ENCODE results near the gene LMNTD2. TPM values are rescaled to one million over a fixed set of nuclear protein-coding genes. Genes with fewer than 3 reads are reported as not detected.

The LMNTD2 gene
- total RNA-seq, 1 experiment from 2014 or later = 1.4 TPM

DNA sequence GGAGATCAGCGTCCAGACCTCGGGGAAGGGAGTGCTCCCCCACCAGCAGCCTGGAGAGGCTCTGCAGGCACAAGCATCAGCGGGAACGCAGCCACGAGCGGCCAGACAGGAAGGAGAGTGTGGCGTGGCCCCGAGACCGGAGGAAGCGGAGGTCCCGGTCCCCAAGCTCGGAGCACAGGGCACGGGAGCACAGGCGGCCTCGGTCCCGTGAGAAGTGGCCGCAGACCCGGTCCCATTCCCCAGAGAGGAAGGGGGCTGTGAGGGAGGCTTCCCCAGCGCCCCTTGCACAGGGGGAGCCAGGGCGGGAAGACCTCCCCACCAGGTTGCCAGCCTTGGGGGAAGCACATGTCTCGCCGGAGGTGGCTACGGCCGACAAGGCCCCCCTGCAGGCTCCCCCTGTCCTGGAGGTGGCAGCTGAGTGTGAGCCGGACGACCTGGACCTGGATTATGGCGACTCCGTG lies 48.3 kb upstream of the LMNTD2 start:
- H3K36me3 ChIP-seq (ENCODE audit: low read depth, low read length) = peaks cover 49% of the 10 kb centered on the region
- ChIA-PET CTCF (no interaction called here), POLR2A (ENCODE audit: unreplicated experiment) (no interaction called here)
- intact Hi-C loops (cut with micrococcal nuclease) = no loop called here
- no peak overlapping the region for H3K27ac ChIP-seq (ENCODE audit: low read length)
- no TSS peak for BruUV-seq (replicated peaks)
- DNase-seq (no peak), ATAC-seq (no peak)
- H4K20me1 ChIP-seq (ENCODE audit: low read length) = peaks cover 15% of the 10 kb centered on the region
- no peaks in the 10 kb centered on the region for H3K9me2 ChIP-seq (replicated peaks; ENCODE audit: low read length)
- no peak overlapping the region for H3K9ac ChIP-seq (ENCODE audit: low read length)
- H3K4me3 ChIP-seq (ENCODE audit: low read length) = no peak overlapping the region
- peaks cover 8% of the 10 kb centered on the region for H3K4me1 ChIP-seq (ENCODE audit: insufficient read depth, low read length)
- TF ChIP-seq, protein P1, sequence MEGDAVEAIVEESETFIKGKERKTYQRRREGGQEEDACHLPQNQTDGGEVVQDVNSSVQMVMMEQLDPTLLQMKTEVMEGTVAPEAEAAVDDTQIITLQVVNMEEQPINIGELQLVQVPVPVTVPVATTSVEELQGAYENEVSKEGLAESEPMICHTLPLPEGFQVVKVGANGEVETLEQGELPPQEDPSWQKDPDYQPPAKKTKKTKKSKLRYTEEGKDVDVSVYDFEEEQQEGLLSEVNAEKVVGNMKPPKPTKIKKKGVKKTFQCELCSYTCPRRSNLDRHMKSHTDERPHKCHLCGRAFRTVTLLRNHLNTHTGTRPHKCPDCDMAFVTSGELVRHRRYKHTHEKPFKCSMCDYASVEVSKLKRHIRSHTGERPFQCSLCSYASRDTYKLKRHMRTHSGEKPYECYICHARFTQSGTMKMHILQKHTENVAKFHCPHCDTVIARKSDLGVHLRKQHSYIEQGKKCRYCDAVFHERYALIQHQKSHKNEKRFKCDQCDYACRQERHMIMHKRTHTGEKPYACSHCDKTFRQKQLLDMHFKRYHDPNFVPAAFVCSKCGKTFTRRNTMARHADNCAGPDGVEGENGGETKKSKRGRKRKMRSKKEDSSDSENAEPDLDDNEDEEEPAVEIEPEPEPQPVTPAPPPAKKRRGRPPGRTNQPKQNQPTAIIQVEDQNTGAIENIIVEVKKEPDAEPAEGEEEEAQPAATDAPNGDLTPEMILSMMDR (conservative IDR thresholded peaks at IDR 0.05; ENCODE audit: low read depth, low read length) = no peak
- no peak for TF ChIP-seq EZH2 (IDR thresholded peaks at IDR 0.05; ENCODE audit: low read length, unreplicated experiment)
- no peak for TF ChIP-seq EZH2phosphoT487 (IDR thresholded peaks at IDR 0.05; ENCODE audit: borderline replicate concordance, low read length)
- no peaks in the 10 kb centered on the region for H3K9me3 ChIP-seq (ENCODE audit: low read length)
- H2AFZ ChIP-seq (ENCODE audit: low read length) = no peak overlapping the region
- H3K27me3 ChIP-seq (ENCODE audit: low read length) = no peaks in the 10 kb centered on the region
- H3F3A ChIP-seq (ENCODE audit: low read length, unreplicated experiment) = peaks cover 7% of the 10 kb centered on the region
- no peaks in the 10 kb centered on the region for H3K79me2 ChIP-seq (ENCODE audit: low read length)
- H3K4me2 ChIP-seq (ENCODE audit: low read length) = no peak overlapping the region

DNA sequence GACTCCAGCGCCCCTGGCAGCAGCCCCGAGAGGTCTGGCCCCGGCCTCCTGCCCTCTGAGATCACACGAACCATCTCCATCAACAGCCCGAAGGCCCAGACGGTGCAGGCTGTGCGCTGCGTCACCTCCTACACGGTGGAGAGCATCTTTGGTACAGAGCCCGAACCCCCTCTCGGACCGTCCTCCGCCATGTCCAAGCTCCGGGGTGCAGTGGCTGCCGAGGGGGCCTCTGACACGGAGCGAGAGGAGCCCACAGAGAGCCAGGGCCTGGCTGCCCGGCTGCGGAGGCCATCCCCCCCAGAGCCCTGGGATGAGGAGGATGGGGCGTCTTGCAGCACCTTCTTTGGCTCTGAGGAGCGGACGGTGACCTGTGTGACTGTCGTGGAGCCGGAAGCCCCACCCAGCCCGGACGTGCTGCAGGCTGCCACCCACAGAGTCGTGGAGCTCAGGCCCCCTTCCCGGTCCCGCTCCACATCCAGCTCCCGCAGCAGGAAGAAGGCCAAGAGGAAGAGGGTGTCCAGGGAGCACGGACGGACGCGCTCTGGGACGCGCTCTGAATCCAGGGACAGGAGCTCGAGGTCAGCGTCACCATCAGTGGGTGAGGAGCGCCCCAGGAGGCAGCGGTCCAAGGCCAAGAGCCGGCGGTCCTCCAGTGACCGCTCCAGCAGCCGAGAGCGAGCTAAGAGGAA lies 47.6 kb upstream of the LMNTD2 start:
- no peak overlapping the region for H3K4me2 ChIP-seq (ENCODE audit: low read length)
- H3K79me2 ChIP-seq (ENCODE audit: low read length) = no peaks in the 10 kb centered on the region
- H3K27me3 ChIP-seq (ENCODE audit: low read length) = no peaks in the 10 kb centered on the region
- intact Hi-C loops (cut with micrococcal nuclease) = no loop called here
- no peak overlapping the region for H3K27ac ChIP-seq (ENCODE audit: low read length)
- POLR2A ChIA-PET (ENCODE audit: unreplicated experiment) = no interaction called here
- CTCF ChIA-PET = no interaction called here
- no peak overlapping the region for H3K9ac ChIP-seq (ENCODE audit: low read length)
- 0 out of 2 replicates have a peak, but pooled peaks cover 3% of the 10 kb centered on the region for H3K4me1 ChIP-seq (ENCODE audit: insufficient read depth, low read length)
- ATAC-seq = no peak
- BruUV-seq (replicated peaks) = no TSS peak
- peaks cover 7% of the 10 kb centered on the region for H3F3A ChIP-seq (ENCODE audit: low read length, unreplicated experiment)
- no peak overlapping the region for H2AFZ ChIP-seq (ENCODE audit: low read length)
- no peak for DNase-seq
- H3K36me3 ChIP-seq (ENCODE audit: low read depth, low read length) = peaks cover 46% of the 10 kb centered on the region
- H3K4me3 ChIP-seq (ENCODE audit: low read length) = no peak overlapping the region
- H3K9me2 ChIP-seq (replicated peaks; ENCODE audit: low read length) = no peaks in the 10 kb centered on the region
- H3K9me3 ChIP-seq (ENCODE audit: low read length) = no peaks in the 10 kb centered on the region
- TF ChIP-seq EZH2phosphoT487 (IDR thresholded peaks at IDR 0.05; ENCODE audit: borderline replicate concordance, low read length) = no peak
- TF ChIP-seq, protein P1 (conservative IDR thresholded peaks at IDR 0.05; ENCODE audit: low read depth, low read length) = no peak
- TF ChIP-seq EZH2 (IDR thresholded peaks at IDR 0.05; ENCODE audit: low read length, unreplicated experiment) = no peak
- H4K20me1 ChIP-seq (ENCODE audit: low read length) = peaks cover 12% of the 10 kb centered on the region

DNA sequence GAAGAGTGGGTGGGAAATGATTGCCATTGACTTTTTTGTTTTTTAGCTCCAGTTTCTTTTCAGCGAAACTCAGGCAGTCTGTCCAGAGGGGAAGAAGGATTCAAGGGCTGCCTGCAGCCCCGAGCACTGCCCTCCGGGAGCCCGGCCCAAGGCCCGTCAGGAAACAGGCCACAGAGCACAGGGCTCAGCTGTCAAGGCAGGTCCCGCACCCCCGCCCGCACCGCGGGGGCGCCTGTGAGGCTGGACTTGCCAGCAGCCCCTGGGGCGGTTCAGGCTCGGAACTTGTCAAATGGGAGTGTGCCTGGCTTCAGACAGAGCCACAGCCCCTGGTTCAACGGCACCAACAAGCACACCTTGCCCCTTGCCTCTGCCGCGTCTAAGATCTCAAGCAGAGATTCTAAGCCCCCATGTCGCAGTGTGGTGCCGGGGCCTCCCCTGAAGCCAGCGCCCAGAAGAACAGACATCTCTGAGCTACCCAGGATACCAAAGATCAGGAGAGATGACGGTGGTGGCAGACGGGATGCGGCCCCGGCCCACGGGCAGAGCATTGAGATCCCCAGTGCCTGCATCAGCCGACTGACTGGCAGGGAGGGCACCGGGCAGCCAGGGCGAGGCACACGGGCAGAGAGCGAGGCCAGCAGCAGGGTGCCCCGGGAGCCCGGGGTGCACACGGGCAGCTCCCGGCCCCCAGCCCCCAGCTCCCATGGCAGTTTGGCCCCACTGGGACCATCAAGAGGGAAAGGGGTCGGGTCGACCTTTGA lies 46.7 kb upstream of the LMNTD2 start:
- POLR2A ChIA-PET (ENCODE audit: unreplicated experiment) = no interaction called here
- CTCF ChIA-PET = no interaction called here
- peaks cover 3% of the 10 kb centered on the region for H4K20me1 ChIP-seq (ENCODE audit: low read length)

More for the DNA sequence above, 46.7 kb upstream of the LMNTD2 start:
- Histone ChIP-seq H3K4me1 (ENCODE audit: insufficient read depth, low read length) (no peaks in the 10 kb centered on the region), H3K4me3 (ENCODE audit: low read length) (no peak overlapping the region), H3K79me2 (ENCODE audit: low read length) (no peaks in the 10 kb centered on the region), H3K9ac (ENCODE audit: low read length) (no peak overlapping the region), H3K4me2 (ENCODE audit: low read length) (no peak overlapping the region), H3K27me3 (ENCODE audit: low read length) (no peaks in the 10 kb centered on the region), H3K27ac (ENCODE audit: low read length) (no peak overlapping the region), H2AFZ (ENCODE audit: low read length) (no peak overlapping the region), H3K36me3 (ENCODE audit: low read depth, low read length) (peaks cover 39% of the 10 kb centered on the region), H3K9me2 (replicated peaks; ENCODE audit: low read length) (no peaks in the 10 kb centered on the region), H3K9me3 (ENCODE audit: low read length) (no peaks in the 10 kb centered on the region), H3F3A (ENCODE audit: low read length, unreplicated experiment) (no peaks in the 10 kb centered on the region)
- ATAC-seq (no peak), DNase-seq (no peak)
- intact Hi-C loops (cut with micrococcal nuclease) = no loop called here
- BruUV-seq (replicated peaks) = no TSS peak
- TF ChIP-seq EZH2 (IDR thresholded peaks at IDR 0.05; ENCODE audit: low read length, unreplicated experiment) = no peak
- TF ChIP-seq EZH2phosphoT487 (IDR thresholded peaks at IDR 0.05; ENCODE audit: borderline replicate concordance, low read length) = no peak
- TF ChIP-seq, protein P1 (conservative IDR thresholded peaks at IDR 0.05; ENCODE audit: low read depth, low read length) = no peak
